ENCODE measurements around the gene IGFBP4.
A peak's percentile ranks its signal among the peaks of the same experiment; 100 is the strongest.
"Not testable (repeated sequence)": the region's sequence is repeated elsewhere in the genome, so short reads cannot be mapped to it uniquely, and the experiment has no call there.

The IGFBP4 gene

DNA sequence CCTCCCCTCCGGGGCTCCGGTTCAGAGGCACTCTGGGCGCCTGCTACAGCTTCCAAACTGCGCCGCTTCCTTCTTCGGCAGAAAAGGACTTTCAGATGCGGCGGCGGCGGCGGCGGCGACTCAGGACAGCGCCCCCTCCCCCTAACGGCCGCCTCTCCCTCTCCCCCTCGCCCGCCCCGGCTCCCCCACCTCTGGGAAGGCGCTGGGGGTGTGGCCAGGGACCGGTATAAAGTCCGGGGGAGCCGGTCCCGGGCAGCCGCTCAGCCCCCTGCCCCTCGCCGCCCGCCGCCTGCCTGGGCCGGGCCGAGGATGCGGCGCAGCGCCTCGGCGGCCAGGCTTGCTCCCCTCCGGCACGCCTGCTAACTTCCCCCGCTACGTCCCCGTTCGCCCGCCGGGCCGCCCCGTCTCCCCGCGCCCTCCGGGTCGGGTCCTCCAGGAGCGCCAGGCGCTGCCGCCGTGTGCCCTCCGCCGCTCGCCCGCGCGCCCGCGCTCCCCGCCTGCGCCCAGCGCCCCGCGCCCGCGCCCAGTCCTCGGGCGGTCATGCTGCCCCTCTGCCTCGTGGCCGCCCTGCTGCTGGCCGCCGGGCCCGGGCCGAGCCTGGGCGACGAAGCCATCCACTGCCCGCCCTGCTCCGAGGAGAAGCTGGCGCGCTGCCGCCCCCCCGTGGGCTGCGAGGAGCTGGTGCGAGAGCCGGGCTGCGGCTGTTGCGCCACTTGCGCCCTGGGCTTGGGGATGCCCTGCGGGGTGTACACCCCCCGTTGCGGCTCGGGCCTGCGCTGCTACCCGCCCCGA is at the start of gene IGFBP4:
TSS of gene IGFBP4 (plus strand) at position 255 of the 792 bp plus-strand sequence. CDS start at position 541, 286 bp downstream.
- no peak for DNase-seq (ENCODE audit: low spot score)

DNA sequence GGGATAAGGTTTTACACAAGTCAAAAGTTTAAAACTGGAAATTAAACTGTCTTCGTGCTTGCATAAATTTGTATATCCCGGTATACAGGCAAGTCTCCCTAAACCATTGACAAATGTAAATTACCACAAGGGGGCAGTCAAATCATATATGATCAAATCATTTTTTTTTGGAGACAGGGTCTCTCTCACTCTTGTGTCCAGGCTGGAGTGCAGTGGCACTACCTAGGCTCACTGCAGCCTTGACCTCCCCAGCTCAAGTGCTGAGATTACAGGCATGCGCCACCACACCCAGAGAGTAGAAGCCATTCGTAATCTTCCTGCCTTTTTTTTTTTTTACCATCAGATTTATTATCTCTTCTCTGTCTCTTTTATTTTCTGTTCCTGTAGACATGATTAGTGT is 44.1 kb upstream of the IGFBP4 start:
- peak; percentile 40 for DNase-seq (ENCODE audit: low spot score)

DNA sequence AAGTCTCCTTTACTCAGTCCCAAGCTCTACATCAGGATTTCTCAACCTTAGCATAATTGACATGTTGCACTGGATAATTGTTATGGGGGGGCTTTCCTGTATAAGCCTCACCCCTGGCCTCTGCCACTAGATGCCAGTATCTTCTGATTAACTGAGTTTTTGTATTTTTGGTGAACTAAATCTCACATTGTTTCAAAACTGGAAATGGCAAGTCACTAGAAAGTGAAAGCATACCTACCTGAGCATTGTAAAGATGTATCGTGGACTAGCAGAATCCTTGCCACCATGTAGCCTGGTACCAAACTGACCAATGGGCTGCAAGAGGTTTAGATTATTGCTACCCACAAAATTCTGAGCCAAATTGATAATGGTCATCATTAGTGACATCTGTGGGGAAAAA is 40.6 kb upstream of the IGFBP4 start:
- no peak for DNase-seq (ENCODE audit: low spot score)

DNA sequence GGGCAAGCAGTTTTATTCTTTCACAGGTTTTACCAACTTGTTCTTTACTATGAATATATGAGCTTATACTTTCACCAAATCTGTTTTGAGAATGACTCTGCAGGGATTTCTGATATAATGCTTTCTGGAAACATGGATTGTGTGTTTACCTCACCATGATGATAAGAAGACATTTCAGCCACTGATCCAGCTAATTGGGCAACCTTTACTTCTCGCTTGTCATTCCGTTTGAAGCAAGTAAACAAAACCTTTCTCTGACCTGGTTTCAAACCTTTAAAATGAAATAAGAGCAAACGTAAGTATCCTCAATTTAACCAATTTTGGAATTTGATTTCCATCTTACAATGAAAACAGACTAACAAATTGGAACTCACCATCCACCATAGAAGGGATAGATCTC is 39.2 kb upstream of the IGFBP4 start:
- DNase-seq (ENCODE audit: low spot score): no peak

DNA sequence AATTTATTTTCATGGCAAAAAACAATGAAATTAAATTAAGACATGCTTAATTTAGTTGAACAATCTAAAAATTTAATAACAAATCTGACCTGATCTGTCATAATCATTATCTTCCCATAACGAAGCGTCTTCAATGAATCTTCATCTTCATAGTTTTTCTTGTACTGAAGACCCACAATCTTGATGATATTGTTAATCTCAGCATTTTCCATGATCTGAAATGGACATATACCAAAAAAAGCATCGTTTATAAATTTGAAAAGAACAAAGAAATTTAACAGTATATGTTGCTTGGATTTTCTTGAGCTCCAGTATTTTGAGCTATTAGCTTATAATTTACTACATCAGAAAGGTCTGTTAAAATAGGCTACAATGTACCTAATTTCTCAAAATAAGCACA is 35.8 kb upstream of the IGFBP4 start:
- DNase-seq (ENCODE audit: low spot score): no peak

DNA sequence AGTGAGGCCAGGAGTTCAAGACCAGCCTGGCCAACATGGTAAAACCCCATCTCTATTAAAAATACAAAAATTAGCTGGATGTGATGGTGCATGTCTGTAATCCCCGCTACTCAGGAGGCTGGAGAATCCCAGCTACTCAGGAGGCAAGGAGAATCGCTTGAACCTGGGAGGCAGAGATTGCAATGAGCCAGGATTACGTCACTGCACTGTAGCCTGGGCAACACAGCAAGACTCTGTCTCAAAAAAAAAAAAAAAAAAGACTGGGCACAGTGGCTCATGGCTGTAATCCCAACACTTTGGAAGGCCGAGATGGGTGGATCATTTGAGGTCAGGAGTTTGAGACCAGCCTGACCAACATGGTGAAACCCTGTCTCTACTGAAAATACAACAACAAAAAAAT is 33.7 kb upstream of the IGFBP4 start:
- not testable (repeated sequence) for DNase-seq (ENCODE audit: low spot score)

DNA sequence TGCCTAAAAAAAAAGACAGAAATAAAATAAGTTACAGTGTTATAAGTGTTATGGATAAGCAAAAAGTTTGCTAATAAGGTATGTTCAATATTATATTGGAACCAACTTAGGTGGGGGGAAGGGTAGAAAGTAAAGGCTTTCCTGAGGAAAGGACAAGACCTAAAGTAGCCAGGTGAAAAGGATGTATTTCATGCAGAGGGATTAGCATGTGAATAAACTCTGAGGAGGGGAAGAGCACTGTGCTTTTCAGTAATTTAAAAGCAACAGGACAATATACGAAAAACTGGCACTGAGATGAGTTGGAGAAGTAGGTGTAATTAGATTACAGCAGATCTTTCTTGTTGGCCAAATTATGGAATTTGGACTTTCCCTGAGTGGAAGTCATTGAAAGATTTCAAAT is 33.2 kb upstream of the IGFBP4 start:
- no peak for DNase-seq (ENCODE audit: low spot score)

DNA sequence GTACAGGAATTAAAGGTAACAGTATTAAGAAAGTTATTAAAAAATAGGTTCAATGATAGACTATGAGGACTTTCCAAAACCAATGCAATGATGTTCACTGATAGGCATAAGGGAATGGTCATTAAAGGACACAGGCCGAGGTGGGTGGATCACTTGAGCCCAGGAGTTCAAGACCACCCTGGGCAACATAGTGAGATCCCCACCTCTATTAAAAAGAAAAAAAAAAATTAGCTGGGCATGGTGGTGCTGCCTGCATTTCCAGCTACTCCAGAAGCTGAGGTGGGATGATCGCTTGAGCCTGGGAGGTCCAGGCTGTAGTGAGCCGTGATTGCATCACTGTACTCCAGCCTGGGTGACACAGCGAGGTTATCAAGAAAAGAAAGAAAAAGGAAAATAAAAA is 31.4 kb upstream of the IGFBP4 start:
- DNase-seq (ENCODE audit: low spot score): no peak

DNA sequence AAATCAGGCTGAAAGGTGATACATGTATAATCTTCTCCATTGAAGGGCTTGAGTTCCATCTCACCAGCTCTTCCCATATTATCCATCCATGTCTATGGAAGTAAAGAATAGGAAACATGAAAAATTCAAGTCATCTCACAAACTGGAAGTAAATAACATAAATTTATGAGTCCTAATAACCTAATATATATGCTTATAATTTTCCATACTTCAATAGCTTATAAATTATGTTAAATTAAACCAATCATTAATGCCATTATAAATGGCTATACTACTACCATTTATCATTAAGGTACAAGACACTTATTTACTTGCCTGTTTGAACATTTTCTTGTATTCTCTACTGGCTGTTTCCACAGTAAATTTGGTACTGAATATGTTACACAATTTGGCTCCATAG is 30.4 kb upstream of the IGFBP4 start:
- DNase-seq (ENCODE audit: low spot score): no peak

DNA sequence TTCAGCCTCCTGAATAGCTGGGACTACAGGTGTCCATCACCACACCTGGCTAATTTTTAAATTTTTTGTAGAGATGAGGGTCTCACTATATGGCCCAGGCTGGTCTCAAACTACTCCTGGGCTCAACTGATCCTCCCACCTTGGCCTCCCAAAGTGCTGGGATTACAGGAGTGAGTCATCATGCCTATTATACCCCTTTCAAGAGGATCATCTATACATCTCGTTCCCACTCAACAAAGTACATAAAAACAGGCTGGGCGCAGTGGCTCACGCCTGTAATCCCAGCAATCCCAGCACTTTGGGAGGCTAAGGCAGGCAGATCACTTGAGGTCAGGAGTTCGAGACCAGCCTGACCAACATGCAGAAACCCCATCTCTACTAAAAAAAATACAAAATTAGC is 28.9 kb upstream of the IGFBP4 start:
- DNase-seq (ENCODE audit: low spot score): not testable (repeated sequence)

DNA sequence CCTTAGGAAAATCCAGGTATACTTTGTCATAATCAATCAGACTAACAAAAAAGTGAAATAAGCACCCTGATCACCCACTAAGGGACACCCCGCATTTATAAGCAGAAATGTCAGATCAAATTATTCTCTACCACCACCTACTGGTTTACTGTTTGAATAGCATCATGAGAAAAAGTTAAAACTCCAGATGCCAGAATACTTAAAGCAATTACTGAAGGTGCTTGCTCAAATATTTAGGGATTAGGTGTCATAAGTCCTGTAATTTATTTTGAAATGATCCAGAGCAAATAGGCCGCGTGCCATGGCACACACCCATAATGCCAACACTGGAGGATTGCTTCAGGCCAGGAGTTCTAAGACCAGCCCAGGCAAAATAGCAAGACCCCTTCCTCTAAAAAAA is 27.9 kb upstream of the IGFBP4 start:
- DNase-seq (ENCODE audit: low spot score): peak; percentile 48

DNA sequence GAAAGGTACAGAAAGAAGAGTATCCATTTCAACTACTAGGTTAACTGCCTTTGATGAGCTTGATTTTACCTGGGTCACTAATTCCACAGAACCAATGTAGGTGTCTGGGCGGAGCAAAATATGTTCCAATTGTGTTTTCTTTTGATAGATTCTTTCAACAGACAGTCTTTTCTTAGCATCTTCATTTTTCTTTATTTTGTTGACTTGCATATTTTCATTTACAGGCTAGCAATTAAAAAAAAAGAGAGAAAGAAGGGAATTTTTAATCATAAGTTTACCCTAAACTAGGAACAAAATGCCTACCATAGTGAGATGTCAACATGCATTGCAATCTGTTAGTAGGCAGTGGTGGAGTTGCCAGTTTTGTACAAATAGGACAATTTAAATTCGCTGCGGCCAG is 26.6 kb upstream of the IGFBP4 start:
- DNase-seq (ENCODE audit: low spot score): no peak

DNA sequence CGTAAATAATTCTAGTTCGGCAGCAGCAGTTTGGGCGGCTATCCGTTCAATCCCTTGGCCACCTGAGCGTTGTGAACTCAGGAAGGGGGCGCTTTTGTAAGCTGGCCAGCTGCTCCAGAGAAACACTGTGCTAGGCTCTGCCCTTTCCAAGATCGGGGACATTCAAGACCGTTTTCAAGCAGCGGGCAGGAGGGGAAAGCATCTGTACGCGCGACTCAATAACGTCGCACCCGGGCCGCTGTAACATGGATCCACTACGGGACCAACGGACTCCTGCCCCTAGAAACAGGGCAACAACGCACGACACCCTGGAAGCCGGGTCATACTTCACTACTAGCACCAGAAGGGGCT is 26.0 kb upstream of the IGFBP4 start:
- DNase-seq (ENCODE audit: low spot score): no peak

DNA sequence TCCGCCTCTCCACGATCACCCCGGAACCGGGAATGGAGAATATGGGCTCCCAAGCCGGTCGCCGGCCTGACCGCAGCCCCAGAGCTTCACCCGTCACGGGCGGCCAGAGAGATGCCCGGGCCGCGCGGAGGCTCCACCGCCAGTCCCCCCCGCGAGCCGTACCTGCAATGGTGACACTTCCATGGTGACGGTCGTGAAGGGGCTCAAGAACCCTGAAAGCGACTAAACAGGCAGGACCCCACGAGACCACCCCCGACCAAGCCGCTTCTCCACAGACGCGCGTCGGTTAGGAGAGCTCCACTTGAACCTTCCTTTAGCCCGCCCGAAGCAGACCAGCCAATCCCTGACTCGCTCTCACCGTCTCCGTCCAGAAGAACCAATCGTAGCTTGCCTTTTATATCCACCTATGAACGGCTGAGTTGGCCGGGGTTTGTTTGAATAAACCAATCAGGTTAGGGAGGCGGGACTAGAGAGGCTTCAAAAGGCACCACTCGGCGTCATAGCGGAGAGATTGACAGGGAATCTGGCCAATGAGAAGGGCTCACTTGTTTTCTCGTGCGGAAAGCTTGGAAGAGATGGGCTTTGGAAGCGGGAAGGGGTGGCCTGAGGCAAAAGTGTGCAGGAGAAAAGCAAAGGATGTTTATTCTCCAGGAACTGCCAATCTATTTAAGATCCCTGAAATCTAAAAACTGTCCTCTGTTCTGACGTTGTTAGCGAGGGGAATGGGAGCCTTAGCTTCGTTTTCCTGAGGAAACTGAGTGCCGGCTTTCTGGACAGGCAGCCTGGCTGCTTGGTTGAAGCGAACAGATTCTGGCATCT is 25.4 kb upstream of the IGFBP4 start, which contains the start of gene TOP2A:
TSS of gene TOP2A (minus strand) at position 288 of the 819 bp plus-strand sequence. CDS start at position 183, 105 bp downstream.
- DNase-seq (ENCODE audit: low spot score): peak; percentile 99

DNA sequence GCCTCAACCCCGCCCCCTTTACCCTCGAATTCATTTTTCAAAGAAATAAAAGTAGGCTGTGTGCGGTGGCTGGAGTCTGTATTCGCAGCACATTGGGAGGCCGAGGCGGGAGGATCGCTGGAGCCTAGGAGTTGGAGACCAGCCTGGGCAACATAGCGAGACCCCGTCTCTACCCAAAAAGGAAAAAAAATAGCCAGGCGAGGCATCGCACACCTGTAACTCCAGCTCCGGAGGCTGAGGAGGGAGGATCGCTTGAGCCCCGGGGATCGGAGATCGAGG is 24.9 kb upstream of the IGFBP4 start:
- DNase-seq (ENCODE audit: low spot score): no peak

DNA sequence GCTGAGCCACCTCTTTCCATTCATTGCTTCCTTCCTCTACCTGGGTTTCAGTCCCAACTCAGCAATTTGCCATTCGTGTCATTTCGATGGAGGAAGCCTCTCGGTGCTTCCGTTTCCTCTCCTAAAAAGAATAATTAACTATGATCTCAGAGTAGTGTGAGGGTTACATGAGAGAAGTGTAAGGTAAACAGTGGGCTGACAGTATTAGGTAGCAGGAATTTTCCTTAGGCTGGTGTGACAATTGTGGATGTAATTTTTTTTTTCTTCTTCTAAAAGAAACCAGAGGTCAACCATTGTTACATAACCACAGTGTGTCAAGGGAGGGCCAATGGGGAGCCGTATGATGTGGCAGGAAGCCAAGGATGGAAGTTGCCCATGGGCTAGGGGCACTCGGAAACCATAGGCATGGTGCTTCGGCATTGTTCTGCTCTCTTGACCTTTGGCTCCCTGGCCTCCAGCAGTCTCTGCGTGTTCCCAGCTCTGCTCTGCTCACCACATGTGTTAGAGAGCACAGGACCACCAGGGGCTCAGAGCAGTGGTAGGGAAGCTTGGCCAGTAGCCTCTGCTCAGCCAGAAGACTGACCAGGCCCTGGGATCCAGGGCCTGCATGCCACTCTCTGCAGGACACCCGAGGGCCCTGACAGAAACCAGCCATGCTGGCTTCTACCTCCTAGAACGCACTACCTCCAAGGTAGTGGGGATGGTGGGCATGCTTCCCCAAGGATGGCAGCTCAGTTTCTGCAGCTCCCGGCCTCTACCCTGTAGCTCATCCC is 23.5 kb upstream of the IGFBP4 start:
- no peak for DNase-seq (ENCODE audit: low spot score)

DNA sequence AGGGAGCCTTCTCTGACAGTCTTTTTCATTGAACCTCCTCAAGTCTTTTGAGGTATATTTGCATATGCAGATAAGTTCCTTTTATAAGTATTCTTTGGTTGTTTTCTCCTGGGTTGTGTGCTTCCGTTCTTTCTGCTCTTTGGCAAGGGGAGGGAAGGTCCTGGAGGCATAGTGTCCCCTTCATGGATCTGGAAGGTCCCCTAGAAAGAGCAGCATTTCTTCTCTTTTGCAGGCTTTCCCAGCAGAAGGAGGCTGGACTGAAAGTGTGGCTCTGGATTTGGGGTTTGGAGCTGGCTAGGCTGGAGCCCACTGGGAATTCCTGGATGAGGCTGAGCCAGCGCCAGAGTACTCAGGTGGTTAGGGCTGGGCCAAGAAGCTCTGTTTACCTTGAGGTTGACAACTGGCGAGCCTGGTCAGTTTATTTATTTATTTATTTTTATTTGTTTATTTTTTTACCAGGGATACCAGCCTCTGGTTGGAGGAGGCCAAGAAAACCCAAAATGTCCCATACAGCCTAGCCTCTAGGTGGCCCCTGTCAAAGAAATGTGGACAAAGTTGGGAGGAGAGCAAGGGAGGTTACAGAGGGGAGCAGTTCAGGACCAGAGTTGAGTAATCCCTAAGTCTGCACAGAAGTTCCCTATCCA is 20.1 kb upstream of the IGFBP4 start:
- no peak for DNase-seq (ENCODE audit: low spot score)

DNA sequence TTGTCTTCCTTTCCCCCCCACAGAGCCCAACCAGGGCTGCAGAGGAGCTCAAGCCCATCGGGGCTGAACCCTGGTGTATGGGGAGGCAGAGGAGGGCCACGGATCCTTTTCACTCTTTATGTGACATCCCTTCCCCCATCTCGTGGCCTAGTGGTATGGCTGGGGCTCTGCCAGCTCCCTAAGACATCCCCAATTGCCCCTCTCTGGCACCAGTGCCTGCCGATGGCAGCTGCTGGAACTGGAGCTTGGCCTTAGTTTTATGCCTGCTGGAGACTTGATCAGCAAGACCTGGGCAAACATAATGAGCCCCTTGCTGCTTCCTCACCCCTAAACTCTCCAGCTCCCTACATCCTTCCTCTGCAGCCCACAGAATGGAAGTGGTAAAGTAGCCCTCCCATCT is 17.5 kb upstream of the IGFBP4 start:
- no peak for DNase-seq (ENCODE audit: low spot score)

DNA sequence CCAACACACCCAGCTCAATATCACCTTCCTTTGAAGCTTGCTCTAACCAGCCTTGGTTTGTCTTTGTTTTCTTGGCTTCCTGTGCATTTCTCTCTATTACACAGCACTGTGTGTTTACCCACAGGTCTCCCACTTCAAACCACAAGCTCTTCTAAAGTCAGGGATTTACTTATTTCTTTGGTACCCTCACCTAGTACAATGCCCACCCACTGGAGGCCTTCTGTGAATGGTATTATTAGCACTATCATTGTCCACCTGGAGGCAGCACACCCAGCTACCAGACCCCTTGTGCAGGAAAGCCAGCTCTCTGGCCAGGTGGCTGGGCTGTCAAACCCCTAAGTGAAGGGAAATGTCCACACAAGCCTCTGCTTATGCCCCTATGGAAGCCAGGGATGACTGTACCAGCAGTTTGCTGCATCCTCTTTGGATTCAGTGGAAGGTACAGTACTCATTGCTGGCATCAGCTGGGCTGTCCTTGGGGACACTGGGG is 16.2 kb upstream of the IGFBP4 start:
- DNase-seq (ENCODE audit: low spot score): no peak

DNA sequence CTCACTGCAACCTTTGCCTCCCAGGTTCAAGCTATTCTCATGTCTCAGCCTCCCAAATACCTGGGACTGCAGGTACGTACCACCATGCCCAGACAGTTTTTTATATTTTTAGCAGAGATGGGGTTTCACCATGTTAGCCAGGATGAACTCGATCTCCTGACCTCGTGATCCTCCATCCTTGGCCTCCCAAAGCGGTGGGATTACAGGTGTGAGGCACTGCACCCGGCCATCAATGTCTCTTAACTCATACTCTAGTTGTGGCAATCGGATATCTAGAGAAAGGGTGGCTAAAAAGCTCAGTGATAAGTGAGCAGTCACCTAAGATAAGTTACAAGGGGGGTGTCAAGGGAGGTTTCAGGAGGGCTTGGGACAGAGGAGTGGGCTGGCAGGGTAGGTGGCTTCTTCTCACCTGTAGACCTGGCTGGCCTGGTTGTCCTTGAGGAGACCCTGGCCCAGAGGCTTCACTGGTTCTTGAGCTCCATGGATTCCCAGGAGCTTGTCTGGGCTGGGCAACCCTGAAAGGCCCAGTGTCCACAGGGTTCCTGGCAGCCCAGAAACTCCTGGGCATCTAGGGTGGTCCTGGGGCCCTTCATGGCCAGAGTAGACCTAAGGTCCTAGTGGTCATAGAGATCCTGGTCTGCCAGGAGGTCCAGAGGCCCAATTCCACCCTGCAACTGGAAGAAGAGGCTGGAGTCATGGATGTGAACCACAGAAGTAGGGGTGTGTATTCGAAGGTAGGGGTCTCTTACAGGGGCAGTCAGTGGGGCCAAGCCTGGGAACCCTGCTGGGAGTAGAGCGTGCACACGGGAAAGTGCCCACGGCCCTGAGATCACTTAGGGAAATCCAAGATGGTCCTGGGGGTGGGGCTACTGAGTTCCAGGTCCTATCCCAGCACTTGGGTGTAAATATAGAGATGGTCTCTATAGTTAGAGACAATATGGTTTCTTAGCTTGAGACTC is 12.7 kb upstream of the IGFBP4 start:
- no peak for DNase-seq (ENCODE audit: low spot score)

DNA sequence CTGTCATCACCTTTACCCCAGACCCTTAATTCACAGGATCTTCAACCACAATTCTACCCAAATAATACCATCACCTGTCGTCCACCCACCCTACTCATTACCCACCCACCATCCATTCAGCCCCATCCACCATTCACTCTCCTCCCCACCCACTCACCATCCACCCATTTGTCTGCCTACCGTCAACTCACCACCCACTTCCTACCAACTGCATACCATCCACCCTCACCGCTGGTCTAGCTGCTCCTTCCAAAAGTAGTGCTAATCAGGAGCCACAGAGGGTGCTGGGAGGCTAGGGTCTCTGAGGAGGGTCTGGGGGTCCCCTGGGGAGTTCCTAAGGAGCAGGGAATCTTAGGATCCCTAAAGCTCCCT is 12.0 kb upstream of the IGFBP4 start:
- no peak for DNase-seq (ENCODE audit: low spot score)
